ENCODE results near the gene SCAF8.

SCAF8 gene

DNA sequence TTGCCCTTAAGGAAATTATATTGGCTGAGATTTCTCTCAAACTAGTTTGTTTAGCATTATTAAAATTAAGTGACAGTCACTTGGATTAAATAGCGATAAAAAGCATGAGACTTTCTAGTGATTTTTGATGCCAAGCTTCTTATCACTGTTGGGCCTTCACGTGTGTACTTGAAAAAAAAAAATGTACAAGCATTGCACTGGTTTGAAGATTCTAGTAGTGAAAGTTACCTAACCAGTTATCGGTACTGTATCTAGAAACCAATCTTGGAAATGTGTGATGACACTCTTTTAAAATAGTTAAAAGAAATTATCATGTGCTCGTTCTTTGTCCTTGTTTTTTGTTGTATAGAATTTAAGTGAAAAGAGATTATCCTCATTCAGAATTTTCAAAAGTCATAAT is 102.1 kb downstream of the SCAF8 start:
- TF ChIP-seq, protein P1, sequence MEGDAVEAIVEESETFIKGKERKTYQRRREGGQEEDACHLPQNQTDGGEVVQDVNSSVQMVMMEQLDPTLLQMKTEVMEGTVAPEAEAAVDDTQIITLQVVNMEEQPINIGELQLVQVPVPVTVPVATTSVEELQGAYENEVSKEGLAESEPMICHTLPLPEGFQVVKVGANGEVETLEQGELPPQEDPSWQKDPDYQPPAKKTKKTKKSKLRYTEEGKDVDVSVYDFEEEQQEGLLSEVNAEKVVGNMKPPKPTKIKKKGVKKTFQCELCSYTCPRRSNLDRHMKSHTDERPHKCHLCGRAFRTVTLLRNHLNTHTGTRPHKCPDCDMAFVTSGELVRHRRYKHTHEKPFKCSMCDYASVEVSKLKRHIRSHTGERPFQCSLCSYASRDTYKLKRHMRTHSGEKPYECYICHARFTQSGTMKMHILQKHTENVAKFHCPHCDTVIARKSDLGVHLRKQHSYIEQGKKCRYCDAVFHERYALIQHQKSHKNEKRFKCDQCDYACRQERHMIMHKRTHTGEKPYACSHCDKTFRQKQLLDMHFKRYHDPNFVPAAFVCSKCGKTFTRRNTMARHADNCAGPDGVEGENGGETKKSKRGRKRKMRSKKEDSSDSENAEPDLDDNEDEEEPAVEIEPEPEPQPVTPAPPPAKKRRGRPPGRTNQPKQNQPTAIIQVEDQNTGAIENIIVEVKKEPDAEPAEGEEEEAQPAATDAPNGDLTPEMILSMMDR (IDR thresholded peaks at IDR 0.05) = no peak
- DNase-seq (ENCODE audit: low spot score) = no peak
- Histone ChIP-seq H3K27ac (no peak overlapping the region), H3K4me3 (no peak overlapping the region)

DNA sequence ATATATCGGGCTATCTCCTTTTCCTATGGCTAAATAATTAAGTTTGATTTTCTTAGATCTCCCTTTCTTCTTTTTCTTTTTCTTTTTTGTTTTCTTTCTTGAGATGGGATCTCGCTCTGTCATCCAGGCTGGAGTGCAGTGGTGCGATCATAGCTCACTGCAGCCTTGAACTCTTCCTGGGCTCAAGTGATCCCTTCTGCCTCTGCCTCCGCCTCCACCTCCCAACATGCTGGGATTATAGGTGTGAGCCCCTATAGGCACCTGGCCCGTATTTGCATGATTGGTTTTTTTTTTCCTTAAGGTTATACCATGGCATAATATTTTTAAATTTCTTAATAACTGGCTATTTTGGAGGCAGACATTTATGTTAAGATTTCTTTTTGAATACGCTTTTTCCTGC is 106.3 kb downstream of the SCAF8 start:
- no peak overlapping the region for H3K27ac ChIP-seq
- no peak overlapping the region for H3K4me3 ChIP-seq
- TF ChIP-seq, protein P1 (IDR thresholded peaks at IDR 0.05) = no peak
- DNase-seq (ENCODE audit: low spot score) = no peak

DNA sequence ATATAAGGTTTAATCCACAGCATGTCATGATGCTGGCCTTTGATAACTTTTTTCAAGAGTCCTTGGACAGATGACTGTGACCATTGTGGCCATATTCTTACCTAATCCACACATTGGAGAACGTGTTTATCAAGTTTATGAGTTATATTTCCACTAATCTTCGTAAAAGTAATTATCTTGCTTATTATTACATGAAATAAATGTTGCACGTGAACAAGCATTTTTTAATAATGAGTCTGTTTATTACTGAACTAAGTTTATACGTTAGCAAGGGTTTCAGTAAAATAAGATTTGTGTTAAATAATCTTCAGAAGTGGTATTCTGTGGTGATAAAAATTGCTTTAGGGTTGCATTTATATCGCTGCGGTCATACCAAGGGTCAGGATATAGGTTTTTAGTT is 107.1 kb downstream of the SCAF8 start:
- DNase-seq (ENCODE audit: low spot score) = no peak
- Histone ChIP-seq H3K27ac (no peak overlapping the region), H3K4me3 (no peak overlapping the region)
- TF ChIP-seq, protein P1 (IDR thresholded peaks at IDR 0.05) = no peak

DNA sequence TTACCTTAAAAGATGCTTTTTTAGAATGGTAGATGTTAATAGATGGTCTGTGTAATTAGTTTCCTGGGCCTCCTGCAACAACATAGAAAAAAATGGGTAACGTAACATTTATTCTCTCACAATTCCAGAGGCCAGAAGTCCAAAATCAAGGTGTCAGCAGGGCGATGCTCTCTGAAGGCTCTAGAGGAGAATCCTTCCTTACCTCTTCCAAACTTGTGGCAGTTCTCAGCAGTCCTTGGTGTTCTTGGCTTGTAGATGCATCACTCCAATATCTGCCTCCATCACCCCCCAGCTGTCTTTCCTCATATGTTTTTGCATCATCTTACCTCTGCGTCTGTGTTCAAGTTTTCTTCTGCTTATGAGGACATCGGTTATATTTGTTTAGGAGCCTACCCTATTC is 107.9 kb downstream of the SCAF8 start:
- Histone ChIP-seq H3K27ac (no peak overlapping the region), H3K4me3 (no peak overlapping the region)
- no peak for DNase-seq (ENCODE audit: low spot score)
- TF ChIP-seq, protein P1 (IDR thresholded peaks at IDR 0.05) = no peak

DNA sequence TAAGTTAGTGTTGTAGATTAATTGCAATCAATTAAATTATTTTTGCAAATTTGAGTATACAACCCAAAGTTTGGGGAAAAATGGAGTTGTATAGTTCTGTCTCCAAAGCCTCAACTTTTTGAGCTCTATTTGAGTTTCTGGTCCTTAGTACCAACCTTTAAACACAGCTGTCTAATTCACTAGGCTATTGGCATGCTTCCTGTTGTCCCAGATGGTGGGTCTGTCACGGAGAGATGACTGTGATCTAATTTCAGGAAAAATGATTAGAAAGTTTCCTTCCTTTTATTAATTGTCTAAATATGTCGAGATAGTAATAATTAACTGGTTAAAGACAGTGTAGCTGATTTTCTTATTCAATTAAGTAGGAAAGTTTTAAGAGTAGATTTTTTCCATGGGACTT is 109.6 kb downstream of the SCAF8 start:
- TF ChIP-seq, protein P1 (IDR thresholded peaks at IDR 0.05) = no peak
- no peak for DNase-seq (ENCODE audit: low spot score)
- Histone ChIP-seq H3K4me3 (no peak overlapping the region), H3K27ac (no peak overlapping the region)

DNA sequence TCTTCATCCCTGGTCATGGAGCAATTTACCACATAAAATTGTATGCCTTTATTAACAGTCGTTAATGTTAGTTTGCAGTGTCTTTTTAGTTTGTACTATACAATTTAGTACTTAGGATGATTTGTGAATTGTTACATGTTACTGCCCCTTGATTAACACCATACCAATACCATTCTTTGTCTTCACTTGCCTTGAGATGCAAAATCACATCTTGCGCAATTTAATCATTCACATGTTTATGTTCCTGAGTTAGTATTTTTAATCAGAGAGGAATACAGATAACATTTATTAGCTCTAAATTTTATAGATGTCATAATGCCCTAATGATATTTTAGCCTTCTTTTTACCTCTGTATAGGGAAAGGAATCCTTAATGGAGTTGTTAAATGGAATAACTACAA is 114.1 kb downstream of the SCAF8 start:
- TF ChIP-seq, protein P1 (IDR thresholded peaks at IDR 0.05) = no peak
- DNase-seq (ENCODE audit: low spot score) = no peak
- Histone ChIP-seq H3K27ac (no peak overlapping the region), H3K4me3 (no peak overlapping the region)

DNA sequence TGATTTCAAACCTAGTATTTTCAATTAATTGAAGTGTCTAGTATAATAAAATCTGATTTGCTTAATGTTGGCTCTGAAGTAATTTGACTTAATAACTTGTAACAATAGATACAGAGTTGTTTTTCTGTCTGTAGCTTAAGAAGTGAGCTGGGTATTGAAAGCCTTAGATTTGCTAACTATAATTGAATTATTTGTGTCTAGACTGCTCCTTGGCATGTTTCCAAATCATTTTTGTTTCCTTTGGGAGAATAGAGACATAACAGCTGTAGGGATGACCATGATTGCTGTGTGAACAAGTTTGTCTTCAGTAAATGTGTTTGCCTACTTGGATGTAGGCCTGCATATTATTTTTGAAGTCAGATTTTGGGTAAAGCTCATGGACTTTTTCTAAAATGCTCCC is 115.4 kb downstream of the SCAF8 start:
- DNase-seq (ENCODE audit: low spot score) = no peak
- no peak overlapping the region for H3K27ac ChIP-seq
- no peak overlapping the region for H3K4me3 ChIP-seq
- TF ChIP-seq, protein P1 (IDR thresholded peaks at IDR 0.05) = no peak

Measured in coronary artery (tissue), 2 donors.